HuH-7 (cell line): ENCODE results near the gene TNRC6B.
"Not testable (repeated sequence)": the region's sequence is repeated elsewhere in the genome, so short reads cannot be mapped to it uniquely, and the experiment has no call there.

Source experiments
- DNase-seq: peaks from one replicate; pipeline ENCODE4 v3.0.0; 2011; ENCODE audit warnings: low spot score

TNRC6B gene

GRCh38 chr22:40183029-40183581, 5.4 kb downstream of the TNRC6B start:
- no peak for DNase-seq

GRCh38 chr22:40183603-40184002, 5.9 kb downstream of the TNRC6B start:
- DNase-seq = not testable (repeated sequence)

DNA sequence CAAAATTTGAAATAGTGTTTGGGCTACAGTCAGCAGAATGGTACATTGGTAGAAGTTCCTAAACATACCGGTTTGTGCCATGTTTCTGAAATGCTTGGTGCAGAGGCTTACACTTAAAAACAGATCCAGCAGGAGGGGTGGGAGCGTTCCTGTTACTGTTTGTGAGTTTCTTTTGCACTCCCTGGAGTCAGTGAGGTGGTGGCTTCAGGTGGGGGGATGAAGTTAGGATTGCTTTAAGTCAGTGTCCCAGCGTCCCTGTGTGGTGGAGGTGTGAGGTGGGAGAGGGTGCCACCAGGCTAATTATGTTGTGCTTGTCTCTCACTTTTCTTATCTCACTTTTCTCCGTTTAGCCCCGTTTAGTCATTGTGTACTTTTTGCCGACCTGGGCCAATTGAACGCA, 9.7 kb downstream of the TNRC6B start:
- no peak for DNase-seq

- no peak for DNase-seq
Observed at GRCh38 chr22:40189997-40190396, 12.3 kb downstream of the TNRC6B start.

DNA sequence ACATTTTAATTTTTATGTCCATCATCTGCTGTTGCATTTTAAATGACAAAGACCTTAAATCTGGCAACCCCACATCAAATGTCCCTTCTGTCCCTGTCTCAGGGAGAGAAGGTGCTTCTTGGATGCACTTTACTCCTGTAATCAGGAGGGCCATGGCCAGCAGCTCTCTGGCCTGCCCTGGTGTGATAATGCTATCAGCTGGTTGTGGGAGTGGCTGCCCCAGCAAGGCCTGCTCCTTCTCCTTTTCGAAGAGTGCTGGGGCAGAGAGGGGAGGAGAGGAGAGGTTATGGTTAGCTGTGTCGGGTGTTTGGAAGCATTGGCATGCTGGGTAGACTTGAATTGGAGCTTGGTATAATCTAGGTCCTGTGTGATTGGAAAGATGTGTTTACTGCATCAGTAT, 12.8 kb downstream of the TNRC6B start:
- no peak for DNase-seq

DNA sequence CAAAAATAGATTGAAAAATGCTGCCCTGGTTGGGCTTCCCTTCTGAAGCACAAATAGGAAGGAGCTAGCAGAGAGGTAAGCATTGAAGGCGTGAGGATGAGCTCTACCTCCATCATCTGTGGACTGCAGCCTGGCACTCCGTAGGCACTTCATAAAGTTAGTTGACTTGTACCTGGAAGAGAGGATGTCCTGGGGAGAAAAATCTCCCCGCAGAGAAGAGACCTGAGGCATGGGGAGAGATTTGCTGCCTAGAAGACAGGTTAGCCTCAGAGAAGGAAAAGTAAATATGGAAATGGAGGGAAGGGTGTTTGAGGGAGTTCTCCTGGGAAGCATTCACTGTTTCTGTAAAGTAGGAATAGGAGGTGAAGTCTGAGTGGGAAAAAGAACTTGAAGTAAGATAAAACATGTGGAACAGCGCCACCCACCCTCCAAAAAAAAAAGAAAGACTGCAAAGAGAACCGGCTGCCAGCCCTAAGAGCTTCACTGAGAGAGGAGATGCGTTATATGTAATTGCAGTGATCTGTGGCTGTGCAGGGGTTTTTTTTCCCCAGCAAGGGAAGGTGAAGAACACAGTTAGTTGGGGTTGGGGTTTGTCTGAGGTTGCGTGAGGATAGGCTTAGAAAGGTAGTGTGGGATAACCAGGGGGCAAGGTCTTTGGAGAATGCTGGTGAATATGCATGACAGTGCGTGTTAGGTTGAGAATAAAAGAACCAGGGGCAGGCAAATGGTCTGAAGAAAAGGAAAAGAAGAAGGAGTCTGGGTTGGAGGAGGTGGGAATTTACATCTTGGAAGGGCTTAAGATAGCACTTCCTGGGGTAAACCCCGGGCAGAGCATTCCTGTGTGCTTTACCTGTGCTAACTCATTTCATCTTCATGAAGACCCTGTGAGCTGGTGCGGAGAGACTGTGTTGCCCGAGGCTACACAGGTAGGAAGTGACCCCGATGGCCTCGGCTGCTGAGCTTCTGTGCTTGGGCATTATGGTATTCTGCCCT, 16.0 kb downstream of the TNRC6B start:
- DNase-seq = no peak

GRCh38 chr22:40194656-40195055, 16.9 kb downstream of the TNRC6B start:
- DNase-seq = no peak

GRCh38 chr22:40196628-40197360, 19.1 kb downstream of the TNRC6B start:
- no peak for DNase-seq

DNA sequence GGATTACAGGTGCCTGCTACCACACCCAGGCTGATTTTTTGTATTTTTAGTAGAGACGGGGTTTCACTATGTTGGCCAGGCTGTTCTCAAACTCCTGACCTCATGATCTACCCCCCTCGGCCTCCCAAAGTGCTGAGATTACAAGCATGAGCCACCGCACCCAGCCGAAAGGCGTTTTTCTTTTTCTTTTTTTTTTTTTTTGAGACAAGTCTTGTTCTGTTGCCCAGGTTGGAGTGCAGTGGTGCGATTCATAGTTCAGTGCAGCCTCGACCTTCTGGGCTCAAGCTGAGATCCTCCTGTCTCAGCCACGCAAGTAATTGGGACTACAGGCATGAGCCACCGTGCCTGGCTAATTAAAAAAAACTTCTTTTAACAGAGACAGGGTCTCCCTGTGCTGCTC, 19.7 kb downstream of the TNRC6B start:
- DNase-seq = not testable (repeated sequence)

DNA sequence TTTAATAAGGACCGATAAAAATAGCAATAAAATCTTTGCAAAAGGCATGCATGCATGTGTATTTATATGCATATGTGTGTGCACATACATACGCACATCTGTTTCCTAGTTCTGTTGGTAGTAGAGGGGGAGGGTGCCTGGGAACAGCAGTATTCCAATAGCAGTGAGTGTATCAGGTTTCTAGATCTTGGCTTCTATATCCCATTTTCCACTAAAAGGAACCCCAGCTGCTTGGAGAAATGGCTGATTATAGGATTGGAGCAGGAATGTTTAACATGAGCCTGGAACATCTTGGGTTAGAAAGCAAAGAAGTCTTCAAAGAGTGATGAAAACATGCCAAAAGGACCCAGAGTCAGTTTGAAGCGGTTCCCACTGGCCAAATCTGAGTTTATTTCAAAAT, 21.0 kb downstream of the TNRC6B start:
- DNase-seq = no peak

GRCh38 chr22:40199223-40199622, 21.5 kb downstream of the TNRC6B start:
- no peak for DNase-seq

DNA sequence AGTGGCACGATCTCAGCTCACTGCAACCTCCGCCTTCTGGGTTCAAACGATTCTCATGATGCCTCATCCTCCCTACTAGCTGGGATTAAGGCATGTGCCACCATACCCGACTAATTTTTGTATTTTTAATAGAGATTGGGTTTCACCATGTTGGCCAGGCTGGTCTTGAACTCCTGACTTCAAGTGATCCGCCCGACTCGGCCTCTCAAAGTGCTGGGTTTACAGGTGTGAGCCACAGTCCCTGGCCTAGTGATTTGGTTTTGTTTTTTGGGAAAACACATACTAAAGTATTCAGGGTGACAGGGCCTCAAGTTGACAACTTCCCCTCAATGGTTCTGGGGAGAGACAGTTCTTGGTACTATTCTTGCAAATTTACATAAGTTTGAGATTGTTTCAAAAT, 22.1 kb downstream of the TNRC6B start:
- DNase-seq = no peak

DNA sequence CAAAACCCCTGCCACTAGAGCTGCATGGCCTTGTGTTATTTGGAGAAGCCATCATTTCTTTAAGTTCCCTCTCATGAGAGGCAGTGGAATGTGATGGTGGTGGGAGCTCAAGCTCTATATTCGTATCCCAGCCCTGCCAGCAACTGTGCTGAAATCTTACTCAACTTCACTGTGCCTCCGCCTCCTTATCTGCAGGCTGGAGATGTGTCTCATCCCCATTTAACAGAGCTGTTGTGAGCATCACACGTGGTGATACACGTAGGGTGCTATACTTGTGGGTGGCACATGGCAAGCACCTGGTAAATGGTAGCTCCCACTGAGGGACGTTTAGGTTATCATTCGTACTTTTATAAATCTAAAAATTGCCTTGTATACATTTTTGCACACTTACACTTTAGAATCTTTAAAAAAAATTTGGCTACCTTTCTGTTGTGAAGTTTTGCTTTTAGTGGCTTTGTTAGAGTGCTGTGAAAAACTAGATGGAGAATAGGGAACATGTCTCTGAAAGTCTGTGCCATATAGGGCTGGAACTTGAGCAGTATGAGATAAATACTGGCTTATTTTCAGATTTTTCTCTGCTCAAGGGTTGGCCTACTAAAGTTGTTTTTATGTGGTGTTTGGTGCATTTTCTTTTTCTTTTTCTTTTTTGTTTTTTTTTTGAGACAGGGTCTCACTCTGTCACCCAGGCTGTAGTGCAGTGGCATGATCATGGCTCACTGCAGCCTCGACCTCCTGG, 23.2 kb downstream of the TNRC6B start:
- DNase-seq = no peak

DNA sequence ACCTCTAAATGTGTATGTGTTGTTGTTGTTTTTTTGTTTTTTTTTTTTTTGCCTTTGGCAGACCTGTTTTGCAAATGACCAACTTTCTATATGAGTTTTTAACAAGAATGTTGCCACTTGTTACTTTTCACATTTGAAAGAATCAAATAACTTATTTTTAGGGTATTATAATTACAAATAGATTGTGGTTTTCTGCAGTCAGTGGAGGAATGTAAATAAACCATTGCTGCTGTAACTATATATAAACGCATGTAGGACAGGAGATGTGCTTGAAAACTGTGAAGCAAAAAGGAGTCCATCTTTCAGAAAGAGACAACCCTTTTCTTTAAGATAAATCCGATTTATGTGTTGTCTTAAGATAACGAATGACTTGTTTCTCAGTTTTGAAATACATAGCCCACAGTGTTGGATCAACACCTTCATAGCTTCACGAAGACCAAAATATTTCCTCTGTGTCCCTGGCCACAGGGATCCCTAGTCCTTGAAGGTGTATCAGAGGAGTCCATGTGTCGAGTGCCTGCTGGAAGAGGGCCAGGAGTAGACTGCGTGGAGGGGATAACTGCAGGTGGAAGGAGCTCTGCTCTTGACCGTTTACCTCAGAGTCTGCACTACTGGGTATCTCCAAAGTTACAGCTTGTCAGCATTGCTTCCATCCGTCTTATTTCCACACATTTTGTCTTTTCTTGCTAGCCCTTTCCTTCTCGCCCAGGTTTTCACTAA, 24.7 kb downstream of the TNRC6B start:
- DNase-seq = no peak

- DNase-seq = no peak
Observed at GRCh38 chr22:40203572-40203971, 25.8 kb downstream of the TNRC6B start.

DNA sequence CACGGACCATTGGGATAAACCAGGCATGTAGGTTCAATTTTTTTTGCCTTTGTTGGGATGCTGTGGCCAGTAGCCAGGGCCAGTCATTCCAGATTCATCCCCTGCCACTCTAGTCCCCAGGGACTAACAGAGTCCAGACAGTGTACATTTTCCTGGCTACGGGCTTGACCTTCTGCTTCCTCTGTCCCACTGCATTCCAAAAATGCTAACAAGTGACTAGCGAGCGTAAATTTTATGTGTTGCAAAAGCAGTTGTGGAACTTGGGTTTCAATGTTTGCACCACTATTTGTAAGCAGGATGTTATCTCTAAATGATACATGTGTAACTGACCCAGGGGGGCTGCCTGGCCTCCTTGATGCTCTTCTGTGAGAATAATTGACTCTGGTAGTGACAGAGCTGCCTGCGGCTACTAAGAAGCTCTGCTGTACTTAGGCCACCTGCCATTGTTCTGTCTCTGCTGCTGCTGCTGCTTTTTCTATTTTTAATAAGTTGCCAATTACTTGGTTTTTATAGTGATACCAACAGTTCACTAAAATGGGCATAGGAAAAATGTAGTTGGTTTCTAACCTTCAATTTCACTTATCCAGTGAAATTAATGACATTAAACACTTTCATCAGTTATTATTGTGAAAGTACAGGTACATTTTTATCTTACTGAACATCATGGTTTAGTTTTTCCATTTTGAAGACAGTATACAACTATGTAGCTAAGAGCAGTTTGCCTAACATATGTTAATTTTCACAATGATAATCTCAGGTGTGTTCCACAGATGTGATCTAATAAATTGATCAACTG, 26.8 kb downstream of the TNRC6B start:
- no peak for DNase-seq

GRCh38 chr22:40206561-40206960, 28.8 kb downstream of the TNRC6B start:
- no peak for DNase-seq

- no peak for DNase-seq
Observed at GRCh38 chr22:40210818-40211217, 33.1 kb downstream of the TNRC6B start.

DNA sequence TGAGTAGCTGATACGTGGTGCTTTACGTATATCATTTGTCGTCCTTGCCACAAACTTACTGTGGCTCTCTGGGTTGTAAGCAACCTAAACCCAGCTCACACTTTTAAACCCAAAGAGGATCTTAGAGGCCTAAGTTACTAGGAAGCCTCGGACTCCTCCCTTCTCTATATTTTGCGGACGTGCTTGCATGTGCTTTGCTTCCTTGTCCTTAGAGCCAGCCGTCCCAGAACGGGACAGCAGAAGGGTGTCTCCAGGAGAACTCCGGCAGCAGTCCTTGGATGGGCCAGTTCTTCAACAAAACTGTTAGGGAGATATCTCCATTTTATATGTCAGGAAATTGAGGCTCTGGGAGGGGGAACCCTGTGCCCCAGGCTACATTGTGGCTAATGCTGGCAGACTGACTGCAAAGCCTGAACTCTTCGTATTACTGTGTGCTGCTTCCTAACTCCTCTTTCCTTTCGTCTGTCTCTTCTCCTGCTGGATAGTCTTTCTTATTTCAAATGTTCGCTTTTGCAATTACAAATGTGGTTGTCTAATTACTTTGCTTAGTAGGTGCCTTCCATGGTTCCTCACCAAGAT, 33.8 kb downstream of the TNRC6B start:
- DNase-seq = no peak

DNA sequence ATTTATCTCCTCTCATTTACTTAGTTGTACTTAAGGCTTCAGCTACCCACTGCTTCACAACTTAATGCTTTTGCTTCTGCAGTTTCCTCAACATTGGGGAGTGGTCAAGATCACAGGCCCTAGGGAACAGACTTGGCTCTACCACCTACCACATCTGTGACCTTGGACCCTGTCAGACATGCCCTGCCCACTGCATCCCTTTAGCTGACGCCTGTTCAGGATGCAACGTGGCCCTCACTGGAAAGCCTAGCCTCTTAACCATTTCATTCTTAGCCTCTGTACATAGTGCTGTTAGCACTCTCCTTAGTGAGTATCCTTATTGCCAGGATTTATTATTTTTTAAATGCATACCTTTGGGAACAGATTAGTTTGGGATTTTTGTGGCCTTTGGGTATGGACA, 34.4 kb downstream of the TNRC6B start:
- no peak for DNase-seq
